GM21367 (cell line): Measurements from ENCODE around the gene PYGM.

Experiments
- ATAC-seq: cut with Tn5 transposase; IDR thresholded peaks from one replicate; pipeline ENCODE4 v1.9.1; 2021; ENCODE audit not compliant: unreplicated experiment

PYGM gene

DNA sequence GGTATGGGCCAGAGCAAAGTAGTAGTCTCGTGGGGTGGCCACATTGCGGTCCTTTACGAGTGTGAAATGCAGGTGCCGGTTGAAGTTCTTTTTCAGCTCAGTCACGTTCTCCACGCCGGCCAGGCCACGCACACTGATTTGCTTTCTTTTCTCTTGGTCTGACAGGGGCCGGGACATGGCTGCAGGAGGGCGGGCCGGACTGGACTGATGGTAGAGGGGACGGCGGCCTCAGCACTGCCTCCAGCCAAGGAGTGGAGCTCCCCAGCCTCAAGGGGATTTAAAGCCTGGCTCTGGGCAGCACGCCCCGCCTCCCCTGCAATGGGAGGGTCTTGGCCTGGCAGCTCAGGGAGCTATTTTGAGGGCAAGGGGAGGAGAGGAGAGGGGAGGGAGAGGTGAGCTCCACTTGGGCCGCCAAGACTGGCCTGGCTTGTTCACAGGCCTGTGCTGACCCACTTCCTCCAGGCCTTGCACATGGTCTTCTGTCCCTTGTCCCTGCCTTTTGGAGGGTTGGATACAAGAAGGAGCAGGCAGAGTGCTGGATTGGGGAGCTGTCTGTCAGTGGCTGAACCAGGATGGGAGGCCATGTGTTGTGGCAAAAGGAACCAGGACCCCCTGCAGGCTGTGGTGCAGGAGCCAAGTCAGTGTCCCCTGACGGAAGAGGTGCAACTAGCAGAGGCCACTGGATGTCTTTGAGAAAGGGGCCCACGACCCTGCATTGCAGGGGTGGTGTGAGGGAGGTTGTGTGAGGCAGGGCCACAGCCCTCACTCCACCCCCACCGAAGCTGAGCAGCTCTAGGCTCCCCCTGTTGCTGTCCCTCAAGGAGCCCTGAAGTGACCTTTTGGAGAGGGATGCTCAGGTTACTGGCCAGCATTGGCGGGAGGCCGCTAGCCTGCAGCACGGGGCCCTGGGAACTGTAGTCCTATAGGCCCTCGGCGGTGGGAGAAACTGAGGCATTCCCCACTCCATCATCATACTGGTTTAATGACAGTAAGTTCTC is at the start of gene PYGM:
TSS of gene PYGM (minus strand) at position 253 of the 998 bp plus-strand sequence. CDS start at position 177, 76 bp downstream.
- ATAC-seq: no peak

DNA sequence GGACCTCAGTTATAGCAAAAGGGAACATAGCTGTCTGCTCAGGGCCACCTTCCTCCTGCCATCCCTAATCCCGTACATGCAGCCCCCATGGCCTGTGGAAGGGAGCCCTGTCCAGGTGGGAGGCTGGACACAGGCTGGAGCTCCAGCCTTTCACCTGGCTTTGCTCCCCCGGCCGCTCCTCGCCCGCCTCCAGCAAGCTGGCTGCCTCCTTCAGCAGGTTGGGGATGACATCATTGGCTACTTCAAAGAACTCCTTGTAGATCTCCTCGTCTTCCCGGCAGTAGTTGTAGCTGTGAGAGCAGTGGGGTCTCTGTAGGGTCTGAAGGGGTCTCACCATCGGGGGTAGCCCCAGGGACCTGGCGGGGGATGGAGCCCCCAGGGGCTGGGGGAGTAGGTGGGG is 45.7 kb upstream of the PYGM start:
- no peak for ATAC-seq

- no peak for ATAC-seq
Measured at GRCh38 chr11:64804346-64805210, 44.8 kb upstream of the PYGM start.

- ATAC-seq: no peak
Measured at GRCh38 chr11:64803846-64804345, 44.1 kb upstream of the PYGM start.

DNA sequence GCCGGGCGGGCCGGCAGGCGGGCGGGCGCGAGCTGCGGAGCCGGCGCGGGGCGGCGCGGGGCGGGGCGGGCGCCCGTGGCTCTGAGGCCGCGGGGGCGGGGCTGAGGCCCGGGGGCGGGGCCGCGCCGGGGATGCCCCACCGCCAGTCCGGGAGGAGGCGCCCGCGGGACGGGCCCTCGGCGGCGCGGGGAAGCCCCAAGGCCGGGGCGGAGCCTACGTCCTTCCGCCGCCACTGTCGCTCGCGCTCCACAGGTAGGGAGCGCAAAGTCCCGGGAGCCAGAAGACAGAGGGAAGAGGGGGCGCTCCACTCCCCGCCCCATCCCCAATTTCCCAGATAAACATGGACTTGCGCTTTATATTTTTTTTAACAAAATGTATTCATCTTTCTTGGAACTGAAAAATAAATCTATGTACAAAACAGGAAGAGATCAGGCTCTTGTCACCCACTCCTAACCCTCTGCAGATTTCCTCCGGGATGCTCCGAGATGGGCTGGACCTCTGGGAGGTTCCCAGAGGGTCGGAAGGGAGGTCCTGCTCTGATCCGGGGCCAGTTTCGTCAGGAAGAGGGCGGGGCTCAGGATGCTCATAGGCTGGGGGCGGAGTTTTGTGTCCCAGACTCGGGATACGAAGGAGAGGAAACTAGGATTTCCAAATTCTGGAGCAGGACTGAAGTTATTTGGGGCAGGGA is 43.5 kb upstream of the PYGM start, which contains the start of gene MAP4K2:
TSS of gene MAP4K2 (minus strand) at position 57 of the 688 bp plus-strand sequence. CDS start 65 bp downstream, outside the sequence.
- no peak for ATAC-seq

DNA sequence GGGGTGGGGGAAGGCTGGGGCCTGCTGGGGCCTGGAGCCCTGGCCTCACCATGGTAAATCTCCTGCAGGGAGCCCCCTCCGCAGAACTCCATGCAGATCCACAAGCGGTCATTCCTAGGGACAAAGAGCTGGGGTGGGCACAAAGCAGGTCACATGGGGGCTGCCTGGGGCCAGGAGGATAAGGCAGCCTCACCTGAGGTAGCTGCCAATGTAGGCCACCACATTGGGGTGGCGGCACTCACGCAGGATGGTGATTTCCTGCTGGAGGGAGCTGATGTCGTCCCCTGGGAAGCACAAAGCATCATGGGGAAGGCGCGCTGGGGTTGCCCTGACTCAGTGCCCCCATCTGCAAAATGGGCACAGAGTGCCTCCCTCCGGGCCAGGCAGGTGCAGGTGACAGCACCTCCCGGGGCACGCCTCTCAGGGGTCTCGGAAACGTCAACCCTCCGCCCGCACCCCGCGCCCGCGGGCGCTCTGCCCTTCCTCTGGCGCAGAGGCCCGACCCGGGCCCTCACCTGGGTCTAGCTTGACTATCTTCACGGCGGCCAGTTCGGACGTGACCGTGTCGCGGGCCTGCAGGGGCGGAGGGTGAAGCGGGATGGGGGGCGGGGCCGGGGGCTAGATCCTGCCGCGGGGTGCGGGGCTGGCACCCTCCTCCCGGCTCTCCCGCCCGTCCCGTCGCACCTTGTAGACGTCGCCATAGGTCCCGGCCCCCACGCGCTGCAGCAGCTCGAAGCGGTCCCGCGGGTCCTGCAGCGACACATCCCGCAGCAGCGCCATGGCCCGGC is 42.8 kb upstream of the PYGM start:
- no peak for ATAC-seq

DNA sequence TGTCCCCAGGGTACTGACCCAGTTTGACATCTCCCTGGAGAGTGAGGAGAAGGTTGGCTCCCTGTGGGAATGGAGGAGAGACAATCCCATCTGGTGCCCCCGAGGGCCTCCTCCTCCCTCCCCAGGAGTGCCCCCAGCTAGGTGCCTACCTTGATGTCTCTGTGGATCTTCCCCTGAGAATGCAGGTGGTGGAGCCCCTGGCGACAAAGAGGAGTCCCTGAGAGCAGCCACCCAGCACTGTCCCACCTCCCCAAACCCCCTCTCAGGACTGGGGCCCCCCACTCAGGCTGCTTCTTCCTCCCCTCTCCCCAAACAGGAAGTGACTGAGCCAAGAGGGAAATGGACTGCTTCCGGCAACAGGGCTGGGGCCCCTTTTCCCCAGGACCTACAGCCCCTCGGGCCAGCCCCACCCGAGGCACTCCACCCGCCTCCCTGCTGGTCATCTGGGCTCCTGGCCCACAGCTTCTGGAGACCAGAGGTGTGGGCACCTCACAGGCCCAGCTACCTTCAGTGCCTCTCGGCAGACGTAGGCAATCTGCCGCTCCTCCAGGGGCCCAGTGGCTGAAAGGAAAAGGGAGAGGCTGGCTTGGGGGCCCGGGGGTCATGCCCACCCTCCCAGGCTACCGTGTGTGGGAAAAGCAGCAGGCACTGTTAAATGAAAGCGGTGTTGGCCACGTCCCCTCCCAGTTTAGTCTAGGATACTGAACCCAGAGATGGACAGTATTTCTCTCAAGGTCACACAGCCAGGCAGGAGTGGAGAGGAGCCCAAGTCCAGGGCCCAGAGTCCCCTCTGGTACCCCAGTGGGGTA is 42.0 kb upstream of the PYGM start:
- no peak for ATAC-seq

DNA sequence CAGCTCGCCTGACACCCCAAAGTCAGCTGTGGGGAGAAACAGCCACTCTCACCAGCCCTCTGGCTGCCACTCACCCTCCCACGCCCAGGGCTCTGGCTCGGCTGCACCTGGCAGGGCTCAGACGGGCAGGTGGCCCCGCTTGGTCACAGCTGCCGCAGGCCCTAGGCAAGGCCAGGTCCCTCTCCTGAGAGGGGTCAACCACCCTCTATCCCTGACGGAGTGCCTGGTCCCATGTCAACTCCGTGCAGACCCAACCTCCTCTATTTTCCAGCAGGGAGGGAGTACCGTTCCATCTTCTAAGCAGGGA is 41.3 kb upstream of the PYGM start:
- ATAC-seq: no peak

- no peak for ATAC-seq
Measured at GRCh38 chr11:64800303-64801157, 40.8 kb upstream of the PYGM start.

- ATAC-seq: no peak
Measured at GRCh38 chr11:64799623-64800302, 40.0 kb upstream of the PYGM start.

DNA sequence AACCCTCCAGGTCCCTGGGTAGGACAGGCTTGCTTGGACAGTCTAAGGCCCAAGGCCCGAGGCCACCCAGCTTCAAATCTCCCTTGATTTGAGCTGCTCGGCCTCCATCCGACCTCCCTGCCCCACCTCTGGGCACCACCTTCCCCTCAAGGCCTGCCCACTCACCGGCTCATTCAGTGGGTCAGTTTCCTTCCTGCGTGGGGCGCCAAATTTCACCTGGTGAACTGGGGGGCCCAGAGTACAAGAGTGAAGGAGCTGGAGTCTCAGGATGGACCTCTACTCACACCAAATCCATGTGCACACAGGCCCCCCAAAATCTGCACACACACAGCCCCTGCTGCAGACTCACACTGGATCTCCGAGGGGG is 39.5 kb upstream of the PYGM start:
- no peak for ATAC-seq

DNA sequence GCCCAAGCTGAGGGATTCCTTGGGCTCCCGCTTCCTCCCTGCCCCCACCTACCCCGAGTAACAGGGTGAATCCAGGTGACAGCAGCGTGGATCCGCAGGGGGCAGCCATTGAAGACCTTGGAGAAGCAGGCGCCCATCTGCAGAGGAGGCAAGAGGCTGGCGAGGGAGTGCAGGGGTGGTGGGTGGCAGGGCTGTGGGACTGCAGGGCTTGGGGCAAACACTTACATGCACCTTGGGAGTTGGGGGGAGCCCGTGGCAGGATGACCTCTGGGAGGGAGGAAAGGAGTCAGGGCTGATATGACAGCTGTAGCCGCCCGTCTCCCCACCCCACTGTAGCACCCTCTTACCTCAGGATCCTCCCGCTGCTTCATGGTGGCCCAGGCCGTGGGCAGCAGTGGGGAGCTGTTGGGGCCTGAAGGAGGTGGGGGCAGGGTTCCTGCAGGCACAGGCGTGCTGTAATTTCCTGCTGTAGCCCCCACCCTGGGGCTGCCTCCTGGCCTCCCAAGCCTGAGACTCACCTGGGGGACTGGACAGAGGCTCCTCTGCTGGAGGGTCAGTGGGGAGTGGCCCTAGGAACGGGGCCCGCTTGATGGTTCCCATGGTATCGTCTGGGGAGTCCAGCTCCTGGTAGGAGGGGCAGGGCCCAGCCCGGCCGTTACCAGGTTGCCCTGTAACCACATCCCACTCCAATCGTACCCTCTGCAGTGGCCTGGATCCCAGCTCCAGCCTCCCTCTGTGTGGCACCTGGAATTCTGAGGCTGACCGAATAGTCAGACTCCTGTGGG is 37.2 kb upstream of the PYGM start:
- ATAC-seq: no peak

- ATAC-seq: no peak
Measured at GRCh38 chr11:64796047-64796756, 36.4 kb upstream of the PYGM start.

DNA sequence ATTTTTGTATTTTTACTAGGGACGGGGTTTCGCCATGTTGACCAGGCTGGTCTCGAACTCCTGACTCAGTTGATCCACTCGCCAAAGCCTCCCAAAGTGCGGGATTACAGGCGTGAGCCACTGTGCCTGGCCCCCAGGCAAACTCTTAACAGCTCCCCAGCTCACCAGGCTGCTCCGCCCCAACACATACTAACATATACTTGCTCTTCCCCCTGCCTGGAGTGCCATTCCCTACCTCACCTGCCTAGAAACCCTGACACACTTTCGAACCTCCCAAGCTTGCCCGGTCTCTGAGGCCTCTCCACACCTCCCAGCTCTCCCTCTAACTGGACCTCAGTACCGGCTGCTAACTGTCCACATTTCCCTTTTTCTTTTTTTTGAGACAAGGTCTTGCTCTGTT is 34.8 kb upstream of the PYGM start:
- no peak for ATAC-seq

DNA sequence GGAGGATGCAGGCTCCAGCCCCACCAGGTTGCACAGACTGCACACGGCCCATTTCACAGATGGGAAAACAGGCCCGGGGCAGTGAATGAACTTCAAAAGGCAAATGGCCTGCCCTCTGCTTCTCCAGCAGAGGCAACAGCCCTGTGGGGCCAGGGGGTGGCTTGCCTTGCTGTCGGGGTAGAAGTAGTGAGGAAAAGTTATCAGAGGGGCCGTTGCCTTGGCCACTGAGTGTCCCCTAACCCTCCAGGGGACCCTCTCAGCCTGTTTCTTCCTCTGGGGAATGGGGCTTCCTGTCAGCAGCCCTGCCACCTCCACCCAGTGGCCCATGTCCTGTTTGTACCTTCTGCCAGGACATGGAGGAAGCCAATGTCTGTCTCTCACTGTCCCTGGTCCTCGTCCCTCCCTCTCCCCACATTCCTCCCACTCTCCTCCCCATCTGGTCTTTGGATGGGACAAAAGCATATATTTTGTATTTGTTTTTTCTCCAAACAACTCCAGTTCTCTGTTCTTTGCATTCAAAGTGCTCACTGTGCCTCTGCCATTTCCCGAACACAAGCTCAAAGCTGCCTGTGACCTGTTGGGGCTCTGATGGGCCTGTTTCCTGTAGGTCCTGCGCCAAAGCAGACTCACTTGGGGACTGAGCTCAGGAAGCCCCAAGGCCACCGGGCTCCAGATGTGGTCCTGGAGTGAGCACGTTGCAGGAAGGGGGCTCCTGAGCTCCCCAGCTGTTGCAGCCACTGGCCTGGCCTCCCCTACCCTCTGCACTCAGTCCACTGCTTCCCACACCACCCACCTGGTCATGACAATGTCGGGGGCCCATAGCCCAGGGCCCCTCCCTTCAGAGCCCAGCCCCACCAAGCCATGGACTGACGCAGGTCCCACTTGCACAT is 33.7 kb upstream of the PYGM start:
- ATAC-seq: no peak

GRCh38 chr11:64792482-64792881 is 32.7 kb upstream of the PYGM start:
- no peak for ATAC-seq
